Measurements from ENCODE around the gene ANGEL1.

The ANGEL1 gene

DNA sequence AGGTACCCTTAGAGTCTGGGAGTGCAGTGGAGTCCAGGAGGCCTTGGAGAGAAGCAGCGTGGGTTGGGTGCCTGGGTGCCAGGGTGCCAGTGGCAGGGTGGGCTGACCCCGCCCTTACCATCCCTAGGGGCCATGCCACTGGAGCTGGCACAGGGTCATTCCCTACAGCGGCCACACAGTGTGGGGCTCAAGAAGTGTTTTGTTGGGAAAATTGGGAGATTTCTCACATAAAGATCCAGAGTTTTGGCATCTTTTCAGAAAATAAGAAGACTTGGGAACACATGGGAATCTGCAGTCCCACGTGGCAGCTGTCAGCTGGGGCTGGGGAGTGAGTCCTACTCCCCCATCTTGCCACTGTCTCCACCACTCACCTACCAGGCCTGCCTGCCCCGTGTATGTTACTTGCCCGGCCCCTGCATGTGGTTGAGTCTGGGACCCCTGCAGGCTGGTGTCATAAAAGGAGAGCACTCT, 47.2 kb downstream of the ANGEL1 start:
- no peak for DNase-seq (ENCODE audit: low read depth)

- DNase-seq (ENCODE audit: low read depth): no peak
These were observed 49.3 kb downstream of the ANGEL1 start for GRCh38 chr14:76763096-76764041.

- no peak for DNase-seq (ENCODE audit: low read depth)
These were observed 50.1 kb downstream of the ANGEL1 start for GRCh38 chr14:76762411-76763095.

DNA sequence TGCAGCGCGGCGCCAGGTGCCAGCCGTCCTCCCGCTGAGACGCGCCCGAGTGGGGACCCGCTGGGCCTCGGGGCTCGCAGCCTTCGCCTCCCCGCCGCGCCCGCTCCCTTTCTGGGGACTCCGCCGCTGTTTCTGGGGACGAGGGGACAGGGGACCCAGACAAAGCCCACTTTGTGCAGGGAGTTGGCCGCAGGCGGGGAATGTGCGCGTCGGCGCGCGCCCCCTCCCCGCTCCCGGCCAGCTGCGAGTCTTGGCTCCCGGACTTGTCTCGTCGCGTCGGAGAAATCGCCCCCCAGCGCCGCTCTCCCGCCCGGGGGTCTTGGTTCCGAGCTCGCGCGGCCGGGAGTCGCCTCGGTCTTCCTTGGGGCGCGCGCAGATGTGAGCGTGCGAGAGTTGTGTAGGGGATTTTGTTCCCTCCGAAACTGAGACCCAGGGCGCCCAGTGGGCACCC, 50.7 kb downstream of the ANGEL1 start:
- DNase-seq (ENCODE audit: low read depth): no peak

GRCh38 chr14:76761136-76761959, 51.3 kb downstream of the ANGEL1 start, which contains the start of gene VASH1:
Gene VASH1, plus strand, starts transcription at chr14:76761468. Its CDS starts 1,354 bp downstream, at chr14:76762822.
- DNase-seq (ENCODE audit: low read depth): peak; percentile 15

DNA sequence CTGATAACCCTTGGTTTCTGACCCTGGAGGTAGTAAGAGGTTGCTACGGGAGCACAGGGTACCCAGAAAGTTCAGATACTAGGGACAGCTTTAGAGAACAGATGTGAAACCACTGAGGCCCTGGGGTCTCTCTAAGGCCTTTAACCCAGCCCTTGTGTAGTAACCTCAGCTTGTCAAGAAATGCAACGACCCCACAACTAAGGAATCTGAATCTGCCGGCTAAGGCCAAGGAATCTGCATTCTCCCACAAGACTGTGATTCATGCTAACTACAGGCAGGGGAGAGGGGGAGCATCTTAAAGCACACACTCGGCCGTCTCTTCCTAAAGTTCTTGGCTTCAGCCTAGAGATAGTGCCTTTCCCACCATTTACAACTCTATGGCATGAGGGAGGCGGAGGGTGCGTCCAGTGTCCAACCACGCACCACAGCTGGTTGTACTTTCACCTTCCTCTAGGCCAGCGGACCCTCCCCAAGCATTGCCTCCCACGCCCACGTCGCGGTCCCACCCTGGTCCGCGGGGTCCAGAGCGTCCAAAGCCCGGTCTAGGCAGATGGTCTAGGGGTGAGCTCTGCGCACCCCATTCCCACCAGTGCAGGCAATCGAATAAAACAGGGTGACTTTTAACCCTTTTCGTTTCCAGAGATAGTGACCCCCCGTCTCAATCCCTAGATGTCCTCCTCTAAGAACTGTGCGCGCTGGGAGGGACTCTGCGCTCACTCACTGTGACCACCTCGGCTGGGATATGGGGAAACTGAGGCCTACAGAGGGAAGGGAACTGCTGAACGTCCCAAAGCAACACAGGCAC, 52.1 kb downstream of the ANGEL1 start:
- DNase-seq (ENCODE audit: low read depth): no peak

GRCh38 chr14:76759589-76759988, 53.1 kb downstream of the ANGEL1 start:
- no peak for DNase-seq (ENCODE audit: low read depth)

- no peak for DNase-seq (ENCODE audit: low read depth)
These were observed 56.3 kb downstream of the ANGEL1 start for GRCh38 chr14:76756371-76756750.

DNA sequence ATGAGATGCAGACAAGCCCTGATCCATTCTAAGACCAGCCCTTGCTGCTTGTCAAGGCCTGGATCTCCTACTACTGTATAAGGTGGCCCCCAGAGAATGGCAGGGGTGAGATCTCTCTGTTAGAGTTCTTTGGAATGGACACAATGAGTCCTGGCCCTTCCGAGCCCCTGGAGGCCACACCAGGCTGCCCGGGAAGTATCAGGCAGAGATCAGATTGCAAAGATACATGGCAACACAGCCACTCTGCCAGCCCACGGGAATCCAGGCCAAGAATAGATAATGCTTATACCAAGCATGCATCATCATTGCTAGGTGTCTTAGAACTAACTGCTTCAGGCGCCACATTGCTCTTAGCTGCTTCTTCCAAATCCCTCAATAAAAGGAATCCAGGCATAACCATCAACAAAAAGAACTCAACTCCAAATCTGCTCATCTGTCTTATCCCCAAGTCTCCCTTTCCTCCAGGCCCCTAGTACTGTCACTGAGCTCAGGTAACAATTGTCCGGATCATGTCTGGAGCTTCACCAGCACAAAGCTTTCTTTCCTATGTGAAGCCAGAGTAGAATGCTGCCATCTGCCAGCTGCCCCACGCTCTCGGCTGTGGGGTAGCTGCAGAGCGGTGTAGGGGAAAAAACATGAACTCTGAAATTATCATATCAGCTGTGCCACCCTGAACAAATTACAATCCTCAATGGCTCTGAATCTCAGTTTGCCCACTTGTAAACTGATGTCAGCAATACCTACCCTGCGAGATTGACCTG, 56.9 kb downstream of the ANGEL1 start:
- no peak for DNase-seq (ENCODE audit: low read depth)

- no peak for DNase-seq (ENCODE audit: low read depth)
These were observed 58.1 kb downstream of the ANGEL1 start for GRCh38 chr14:76754586-76754985.

- no peak for DNase-seq (ENCODE audit: low read depth)
These were observed 59.0 kb downstream of the ANGEL1 start for GRCh38 chr14:76753541-76754198.

DNA sequence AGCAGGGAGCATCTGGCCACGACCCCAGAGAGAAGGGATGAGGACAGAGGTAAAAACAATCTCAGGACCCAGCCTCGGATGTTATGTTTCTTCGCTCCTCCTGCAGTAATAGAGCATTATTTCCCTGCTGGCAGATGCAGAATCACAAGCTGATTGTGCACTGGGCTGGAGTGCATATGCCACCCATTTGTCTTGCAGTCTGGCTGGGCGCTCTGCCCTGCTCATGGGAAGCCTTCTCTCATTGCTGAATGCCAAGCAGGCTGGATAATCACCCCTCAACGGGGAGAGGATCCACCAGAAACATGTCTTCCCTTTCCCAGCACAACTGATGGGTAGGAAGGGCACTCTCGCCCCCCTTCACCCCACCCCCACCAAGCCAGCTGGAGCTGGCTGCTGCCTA, 59.9 kb downstream of the ANGEL1 start:
- no peak for DNase-seq (ENCODE audit: low read depth)

DNA sequence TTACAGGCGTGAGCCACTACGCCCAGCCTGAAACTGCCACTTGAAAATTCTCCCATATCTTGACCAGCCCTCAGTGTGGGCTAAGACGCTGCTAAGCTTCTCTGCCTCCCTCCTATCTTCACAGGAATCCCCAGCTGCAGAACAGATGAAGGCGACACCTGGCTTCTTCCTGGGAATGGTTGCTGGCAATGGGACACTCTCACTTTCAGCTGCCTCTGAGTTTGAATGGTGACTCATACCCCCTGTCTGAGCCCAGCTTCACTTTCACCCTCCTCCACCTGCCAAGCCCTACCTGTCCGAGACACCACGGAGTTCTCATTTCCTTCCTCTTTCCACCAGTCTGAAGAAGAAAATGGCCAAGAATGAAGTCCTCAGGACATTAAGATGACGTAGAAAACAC, 69.7 kb downstream of the ANGEL1 start:
- no peak for DNase-seq (ENCODE audit: low read depth)

DNA sequence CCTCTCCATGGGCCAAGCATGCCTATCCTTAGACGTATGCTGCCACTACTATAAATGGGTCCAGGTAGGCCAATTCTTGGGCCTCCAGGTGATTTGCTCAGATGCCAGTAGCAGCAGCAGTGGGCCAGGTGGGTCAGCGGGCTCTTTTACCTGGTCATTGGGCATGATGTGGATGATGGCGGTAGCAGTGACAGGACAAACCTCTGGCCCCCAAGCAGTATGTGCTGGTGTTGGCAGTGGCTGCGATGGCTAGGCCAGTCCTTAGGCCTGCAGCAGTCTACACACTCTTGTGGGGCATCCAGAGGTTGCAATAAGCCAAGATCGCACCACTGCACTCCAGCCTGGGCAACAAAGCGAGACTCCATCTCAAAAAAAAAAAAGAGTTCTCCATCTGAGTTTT, 70.5 kb downstream of the ANGEL1 start:
- DNase-seq (ENCODE audit: low read depth): no peak

GRCh38 chr14:76741074-76741473, 71.6 kb downstream of the ANGEL1 start:
- no peak for DNase-seq (ENCODE audit: low read depth)
